Pulmonary artery endothelial cell (primary cell): Measurements from ENCODE around the gene RAPGEF6. TPM values are rescaled to one million over a fixed set of nuclear protein-coding genes. Genes with fewer than 3 reads are reported as not detected.
"Not testable (repeated sequence)": the region's sequence is repeated elsewhere in the genome, so short reads cannot be mapped to it uniquely, and the experiment has no call there.

Source experiments
- DNase-seq: peaks from one replicate; pipeline ENCODE4 v3.0.0-alpha.2; 2011; ENCODE audit warnings: low read depth, low spot score
- total RNA-seq: library from RNA; depleted of rRNA; stranded (reverse); fragments of >200 nt; gene quantifications from 2 replicates; pipeline ENCODE4 v1.2.3, GENCODE V29; 2014

Gene RAPGEF6
- total RNA-seq: 21.4 and 23.8 TPM in 2 replicates

DNA sequence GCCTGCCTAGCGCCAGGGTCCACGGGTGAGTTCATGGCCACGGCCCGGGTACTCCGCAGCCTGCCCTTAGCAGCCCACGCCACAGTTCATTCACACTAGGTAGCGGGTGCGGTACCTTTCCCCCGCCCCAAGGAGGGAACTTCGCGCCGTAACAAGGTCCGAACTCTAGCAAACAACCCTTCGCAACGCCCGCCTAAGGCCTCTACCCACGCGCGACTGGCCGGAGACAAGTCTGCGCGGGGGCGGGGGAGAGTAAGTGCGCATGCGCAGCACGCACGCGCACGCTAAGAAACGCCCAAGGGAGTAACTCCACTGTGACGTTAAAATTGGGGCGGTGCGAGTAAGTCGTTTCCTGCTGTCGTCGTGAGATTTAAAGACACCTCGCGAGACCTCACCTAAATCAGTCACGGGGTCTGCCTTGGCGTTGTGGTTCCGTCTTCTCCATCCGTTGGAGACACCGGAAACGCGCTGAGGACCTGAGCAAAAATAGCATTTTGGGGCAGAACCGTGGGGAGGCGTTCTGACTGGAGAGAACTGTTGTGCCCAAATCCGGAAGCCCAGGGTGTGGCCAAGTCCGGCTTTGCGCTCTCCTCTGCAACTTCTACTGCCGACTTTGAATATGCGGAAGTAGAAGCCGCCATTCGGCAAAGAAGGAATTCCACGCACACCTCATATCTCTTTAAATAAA lies at the start of gene RAPGEF6:
Gene RAPGEF6, minus strand, starts transcription at position 234 of the 688 bp plus-strand sequence. Its CDS starts 199 bp downstream, at position 35.
- peak; percentile 99 for DNase-seq

DNA sequence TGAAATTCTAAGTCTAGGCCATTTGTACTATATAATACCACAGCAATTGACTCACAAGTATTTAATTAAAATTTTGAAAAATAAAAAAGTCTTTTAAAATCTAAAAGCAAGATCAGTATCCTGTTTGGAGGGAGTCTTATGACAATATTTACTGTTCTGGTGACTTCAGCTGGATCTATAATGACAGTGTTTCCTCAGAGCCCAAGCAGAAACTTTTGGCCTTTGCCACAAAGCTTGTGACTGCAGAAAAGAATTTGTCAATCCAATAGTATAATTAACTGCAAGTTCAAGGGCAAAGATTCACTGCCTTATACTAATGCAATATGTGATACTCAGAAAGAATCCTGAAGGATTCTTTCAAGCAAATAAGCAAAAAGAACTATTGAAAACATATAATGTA lies 49.6 kb upstream of the RAPGEF6 start:
- DNase-seq: no peak

GRCh38 chr5:131684051-131684450 lies 49.0 kb upstream of the RAPGEF6 start:
- DNase-seq: no peak

GRCh38 chr5:131682826-131683225 lies 47.8 kb upstream of the RAPGEF6 start:
- DNase-seq: no peak

DNA sequence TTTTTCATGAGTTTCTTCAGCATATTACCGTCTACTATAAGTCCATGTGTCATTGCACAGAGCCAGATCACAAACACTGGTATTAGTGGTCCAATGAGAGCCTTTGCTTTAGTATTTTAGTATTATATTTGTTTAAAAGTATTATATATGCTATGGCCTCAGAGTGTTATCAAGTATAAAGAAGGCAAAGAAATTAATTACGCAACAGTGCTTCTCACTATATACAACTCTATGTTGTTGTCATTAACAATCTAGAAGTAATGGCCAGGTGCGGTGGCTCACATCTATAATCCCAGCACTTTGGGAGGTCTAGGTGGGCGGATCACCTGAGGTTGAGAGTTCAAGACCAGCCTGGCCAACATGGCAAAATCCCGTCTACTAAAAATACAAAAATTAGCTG lies 47.1 kb upstream of the RAPGEF6 start:
- DNase-seq: no peak

- DNase-seq: no peak
These were observed 44.9 kb upstream of the RAPGEF6 start for GRCh38 chr5:131679911-131680310.

DNA sequence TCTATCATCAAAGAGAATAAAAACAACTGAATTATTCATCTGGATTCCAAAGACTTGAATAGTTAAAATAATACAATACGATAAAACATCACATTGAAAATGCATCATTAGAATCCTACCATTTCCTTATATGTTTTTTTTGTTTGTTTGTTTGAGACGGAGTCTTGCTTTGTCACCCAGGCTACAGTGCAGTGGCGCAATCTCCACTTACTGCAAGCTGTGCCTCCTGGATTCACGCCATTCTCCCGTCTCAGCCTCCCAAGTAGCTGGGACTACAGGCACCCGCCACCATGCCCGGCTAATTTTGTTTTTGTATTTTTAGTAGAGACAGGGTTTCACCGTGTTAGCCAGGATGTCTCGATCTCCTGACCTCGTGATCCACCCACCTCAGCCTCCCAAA lies 43.2 kb upstream of the RAPGEF6 start:
- not testable (repeated sequence) for DNase-seq

DNA sequence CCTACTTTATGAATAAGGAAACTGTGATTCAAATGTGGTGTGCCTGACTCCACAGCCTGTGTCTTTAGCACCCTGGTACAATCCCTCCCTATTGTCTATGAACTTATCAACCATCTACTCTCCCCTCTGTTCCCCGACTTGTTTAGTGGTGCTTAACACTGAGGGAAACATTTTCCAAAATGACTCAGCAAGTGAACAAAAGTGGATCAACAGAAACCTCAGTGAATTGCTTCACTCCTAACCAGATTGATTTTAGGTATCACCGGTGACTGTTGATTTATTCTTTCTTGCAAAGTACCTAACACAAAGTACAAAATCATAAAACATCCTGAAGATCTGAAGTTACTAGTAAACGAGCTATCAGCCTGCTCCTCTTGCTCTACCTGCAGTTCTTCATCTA lies 42.1 kb upstream of the RAPGEF6 start:
- no peak for DNase-seq

- DNase-seq: no peak
These were observed 37.7 kb upstream of the RAPGEF6 start for GRCh38 chr5:131672776-131673175.

- no peak for DNase-seq
These were observed 37.1 kb upstream of the RAPGEF6 start for GRCh38 chr5:131671994-131672655.

GRCh38 chr5:131671409-131671808 lies 36.4 kb upstream of the RAPGEF6 start:
- DNase-seq: no peak

- DNase-seq: no peak
These were observed 29.9 kb upstream of the RAPGEF6 start for GRCh38 chr5:131664929-131665328.

GRCh38 chr5:131661933-131662332 lies 26.9 kb upstream of the RAPGEF6 start:
- no peak for DNase-seq

GRCh38 chr5:131659841-131660240 lies 24.8 kb upstream of the RAPGEF6 start:
- DNase-seq: no peak

DNA sequence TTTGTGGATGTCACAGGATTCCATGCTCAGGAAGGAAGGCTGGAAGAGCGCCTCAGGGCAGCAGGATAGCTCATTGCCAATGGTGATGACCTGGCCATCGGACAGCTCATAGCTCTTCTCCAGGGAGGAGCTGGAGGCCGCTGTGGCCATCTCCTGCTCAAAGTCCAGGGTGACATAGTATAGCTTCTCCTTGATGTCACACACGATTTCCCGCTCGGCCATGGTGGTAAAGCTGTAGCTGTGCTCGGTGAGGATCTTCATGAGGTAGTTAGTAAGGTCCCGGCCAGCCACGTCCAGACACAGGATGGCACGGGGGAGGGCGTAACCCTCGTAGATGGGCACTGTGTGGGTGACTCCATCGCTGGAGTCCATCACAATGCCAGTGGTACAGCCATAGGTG lies 24.3 kb upstream of the RAPGEF6 start:
- DNase-seq: no peak

- DNase-seq: no peak
These were observed 19.7 kb upstream of the RAPGEF6 start for GRCh38 chr5:131654776-131655175.

DNA sequence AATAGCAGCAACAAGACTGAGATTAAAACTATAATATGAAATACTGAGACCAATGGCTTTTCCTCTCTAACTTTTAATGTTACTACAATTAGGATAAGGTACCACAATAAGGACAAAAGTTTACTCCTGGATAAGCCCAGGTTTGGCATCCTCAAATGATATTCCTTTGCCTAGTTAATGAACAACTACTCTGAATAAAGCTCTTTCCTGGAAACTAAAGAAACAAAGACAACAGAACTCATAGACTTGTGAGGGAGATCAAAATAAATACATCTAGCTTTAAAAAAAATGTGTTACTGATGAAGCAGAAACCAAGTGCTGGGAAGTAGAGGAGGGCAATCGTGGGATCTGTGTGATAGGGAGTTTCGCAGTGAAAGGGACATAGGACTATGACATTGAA lies 19.3 kb upstream of the RAPGEF6 start:
- no peak for DNase-seq

- no peak for DNase-seq
These were observed 14.1 kb upstream of the RAPGEF6 start for GRCh38 chr5:131649161-131649560.

- DNase-seq: no peak
These were observed 12.2 kb upstream of the RAPGEF6 start for GRCh38 chr5:131647048-131647769.

DNA sequence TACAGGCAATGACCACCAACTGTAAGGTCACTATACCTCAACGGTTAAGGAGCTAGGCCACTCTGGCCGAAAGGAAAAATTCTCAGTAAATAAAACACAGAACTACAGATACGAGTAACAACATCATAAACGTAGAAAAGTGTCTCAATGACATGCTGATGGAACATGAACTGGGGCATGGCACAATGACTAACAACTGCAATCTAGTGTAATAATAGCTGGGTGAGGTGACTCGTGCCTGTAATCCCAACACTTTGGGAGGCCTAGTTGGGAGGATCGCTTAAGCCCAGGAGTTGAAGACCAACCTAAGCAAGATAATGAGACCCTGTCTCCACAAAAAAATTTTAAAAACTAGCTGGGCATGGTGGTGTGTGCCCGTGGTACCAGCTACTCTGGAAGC lies 9.8 kb upstream of the RAPGEF6 start:
- no peak for DNase-seq

- DNase-seq: no peak
These were observed 9.3 kb upstream of the RAPGEF6 start for GRCh38 chr5:131644370-131644769.

DNA sequence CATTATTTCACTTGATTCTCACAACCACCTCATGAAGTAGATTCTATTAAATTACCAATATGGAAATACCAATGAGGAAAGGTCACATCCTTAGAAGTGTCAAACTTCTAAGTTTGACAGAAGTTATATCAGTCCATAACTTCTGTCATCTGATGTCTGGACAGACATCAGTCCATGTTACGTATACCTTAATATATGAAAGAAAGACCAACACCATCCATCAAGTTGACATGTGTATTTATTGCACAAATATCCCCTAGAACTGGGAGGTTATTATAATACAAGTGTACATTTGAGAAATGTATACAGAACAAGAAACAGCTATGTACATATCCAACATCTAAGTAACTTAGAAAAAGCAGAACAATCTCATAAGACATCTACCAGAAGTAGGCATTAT lies 6.5 kb upstream of the RAPGEF6 start:
- no peak for DNase-seq
